GM23338 (cell line): ENCODE data around the gene GALC. TPM values are rescaled to one million over a fixed set of nuclear protein-coding genes. Genes with fewer than 3 reads are reported as not detected.

Experiments
- ATAC-seq: fragments of 200-7000 bp; cut with Tn5 transposase; 3 replicates; pipeline ENCODE4 v1.9.1; 2020
- DNase-seq: peaks from one replicate; pipeline ENCODE4 v3.0.0-alpha.2; 2015; ENCODE audit warnings: low spot score
- H2AFZ ChIP-seq: fragments of 200-600 bp; sonication (generic); 2 replicates; pipeline ENCODE4 v1.8.0; 2016; ENCODE audit warnings: antibody characterized with exemption, mild to moderate bottlenecking, moderate library complexity
- H3F3A ChIP-seq: fragments of 200-600 bp; sonication (generic); replicated peaks from 2 replicates; pipeline ENCODE4 v1.8.0; 2017; ENCODE audit warnings: antibody characterized with exemption, mixed run types, low read depth
- H3K27ac ChIP-seq: fragments of 200-600 bp; sonication (generic); 2 replicates; pipeline ENCODE4 v1.6.1; 2016; ENCODE audit warnings: low read depth
- H3K27me3 ChIP-seq: fragments of 200-600 bp; sonication (generic); 2 replicates; pipeline ENCODE4 v1.8.0; 2016; ENCODE audit warnings: mild to moderate bottlenecking, mixed run types, moderate library complexity; ENCODE audit not compliant: insufficient read depth
- H3K36me3 ChIP-seq: fragments of 200-600 bp; sonication (generic); 2 replicates; pipeline ENCODE4 v1.8.0; 2016; ENCODE audit warnings: mild to moderate bottlenecking; ENCODE audit not compliant: insufficient read depth
- H3K4me1 ChIP-seq: fragments of 200-600 bp; sonication (generic); 2 replicates; pipeline ENCODE4 v1.8.0; 2016; ENCODE audit warnings: mild to moderate bottlenecking, moderate library complexity; ENCODE audit not compliant: insufficient read depth
- H3K4me2 ChIP-seq: fragments of 200-600 bp; sonication (generic); 2 replicates; pipeline ENCODE4 v1.7.1; 2017; ENCODE audit warnings: mixed run types
- H3K4me3 ChIP-seq: fragments of 200-600 bp; sonication (generic); 2 replicates; pipeline ENCODE4 v1.6.1; 2016; ENCODE audit warnings: mixed run types
- H3K79me2 ChIP-seq: fragments of 200-600 bp; sonication (generic); replicated peaks from 2 replicates; pipeline ENCODE4 v1.8.0; 2017; ENCODE audit warnings: mild to moderate bottlenecking; ENCODE audit not compliant: insufficient read depth
- H3K9me2 ChIP-seq: fragments of 200-600 bp; sonication (generic); 2 replicates; pipeline ENCODE4 v1.8.0; 2017; ENCODE audit not compliant: insufficient read depth
- H4K20me1 ChIP-seq: fragments of 200-600 bp; sonication (generic); replicated peaks from 2 replicates; pipeline ENCODE4 v1.8.0; 2017; ENCODE audit warnings: mild to moderate bottlenecking; ENCODE audit not compliant: insufficient read depth
- H3K27ac Mint-ChIP-seq: 2 replicates; pipeline ENCODE4 v1.8.0; 2020; ENCODE audit warnings: inconsistent platforms, mild to moderate bottlenecking, moderate library complexity, mixed read lengths
- H3K27me3 Mint-ChIP-seq: 3 replicates; pipeline ENCODE4 v1.8.0; 2022; ENCODE audit warnings: low read depth, mild to moderate bottlenecking, moderate library complexity, mixed read lengths, inconsistent platforms; ENCODE audit not compliant: insufficient read depth, poor library complexity
- H3K36me3 Mint-ChIP-seq: 3 replicates; pipeline ENCODE4 v1.8.0; 2021; ENCODE audit warnings: low read depth, mild to moderate bottlenecking, inconsistent platforms, moderate library complexity, mixed read lengths
- H3K4me1 Mint-ChIP-seq: 3 replicates; pipeline ENCODE4 v1.8.0; 2020; ENCODE audit warnings: mild to moderate bottlenecking, inconsistent platforms, mixed read lengths
- H3K4me3 Mint-ChIP-seq: 3 replicates; pipeline ENCODE4 v1.8.0; 2021; ENCODE audit warnings: moderate library complexity, mild to moderate bottlenecking, inconsistent platforms, mixed read lengths
- H3K9me3 Mint-ChIP-seq: 3 replicates; pipeline ENCODE4 v1.8.0; 2020; ENCODE audit warnings: moderate library complexity, mild to moderate bottlenecking, inconsistent platforms, mixed read lengths
- CREB1 ChIP-seq: fragments of 250-450 bp; sonication (Bioruptor Pico); IDR thresholded peaks from 2 replicates; pipeline ENCODE4 v1.5.0; 2020; ENCODE audit warnings: low read depth, mild to moderate bottlenecking, moderate library complexity
- CTCF ChIP-seq, 2 experiments: fragments of 200-600 bp in 1 of 2; sonication (generic) in 1 of 2; conservative IDR thresholded peaks; 2 replicates each; pipeline versions ENCODE4 v1.5.1 to v1.6.1; 2016 to 2017; ENCODE audit warnings: antibody characterized with exemption in 2 of 2, low read depth in 2 of 2, mild to moderate bottlenecking in 2 of 2, moderate library complexity in 1 of 2
- EZH2phosphoT487 ChIP-seq: fragments of 200-600 bp; sonication (generic); IDR thresholded peaks from one replicate; pipeline ENCODE4 v1.8.1; 2018; ENCODE audit warnings: antibody characterized with exemption; ENCODE audit not compliant: unreplicated experiment
- JUNB ChIP-seq: IDR thresholded peaks from one replicate; pipeline ENCODE4 v1.6.1; 2016; ENCODE audit warnings: antibody characterized with exemption; ENCODE audit not compliant: unreplicated experiment
- POLR2AphosphoS5 ChIP-seq: IDR thresholded peaks from 2 replicates; pipeline ENCODE4 v1.6.1; 2016; ENCODE audit warnings: antibody characterized with exemption, low read depth
- REST ChIP-seq: IDR thresholded peaks from one replicate; pipeline ENCODE4 v1.6.1; 2018; ENCODE audit warnings: antibody characterized with exemption; ENCODE audit not compliant: unreplicated experiment
- STAT1 ChIP-seq: IDR thresholded peaks from one replicate; pipeline ENCODE4 v1.6.1; 2016; ENCODE audit warnings: antibody characterized with exemption; ENCODE audit not compliant: unreplicated experiment
- ZNF114 ChIP-seq: fragments of 250-450 bp; sonication (Bioruptor Pico); IDR thresholded peaks from 2 replicates; pipeline ENCODE4 v1.5.0; 2020; ENCODE audit warnings: mild to moderate bottlenecking, moderate library complexity
- ZNF331 ChIP-seq: fragments of 250-450 bp; sonication (Bioruptor Pico); IDR thresholded peaks from 2 replicates; pipeline ENCODE4 v1.5.0; 2020; ENCODE audit warnings: low read depth, mild to moderate bottlenecking, moderate library complexity
- ZNF462 ChIP-seq: fragments of 250-450 bp; sonication (Bioruptor Pico); IDR thresholded peaks from 2 replicates; pipeline ENCODE4 v1.5.0; 2020; ENCODE audit warnings: mild to moderate bottlenecking, moderate library complexity
- polyA plus RNA-seq: library from polyadenylated mRNA; unstranded; fragments of >200 nt; fragmentation: Nextera tagmentation; extraction: Ambion mirVana; gene quantifications from 2 replicates; pipeline ENCODE4 v1.2.1, GENCODE V29; 2016
- total RNA-seq: library from RNA; depleted of rRNA; stranded (reverse); fragments of >200 nt; shearing (Covaris generic); gene quantifications from 2 replicates; pipeline ENCODE4 v1.2.3, GENCODE V29; 2014

The GALC gene
- total and polyA plus RNA-seq, 2 experiments from 2014 or later = 3.4 to 12.9 TPM

GRCh38 chr14:88008039-88008742 lies 15.2 kb upstream of the GALC start (continued):
- TF ChIP-seq REST = no peak
- TF ChIP-seq ZNF331 (CRISPR knock-in tag) = no peak
- no peak for TF ChIP-seq EZH2phosphoT487
- no peak for TF ChIP-seq ZNF114
- no peak for TF ChIP-seq JUNB
- no peak for TF ChIP-seq STAT1
- no peak for TF ChIP-seq CTCF (conservative IDR thresholded peaks at IDR 0.05; ENCODE audit: low read depth in 2 of 2)
- no peak for TF ChIP-seq CREB1 (CRISPR knock-in tag)
- no peak for TF ChIP-seq POLR2AphosphoS5

- Mint-ChIP-seq H3K9me3 (no peaks in the 10 kb centered on the region), H3K27ac (no peak overlapping the region), H3K27me3 (no peaks in the 10 kb centered on the region), H3K36me3 (no peaks in the 10 kb centered on the region), H3K4me3 (no peak overlapping the region), H3K4me1 (peaks cover 4% of the 10 kb centered on the region; the same call in 2 of the 3 replicates)
- no peaks in the 10 kb centered on the region for H3F3A ChIP-seq
- H3K9me2 ChIP-seq = no peaks in the 10 kb centered on the region
- no peaks in the 10 kb centered on the region for H3K36me3 ChIP-seq
- no peak overlapping the region for H3K4me3 ChIP-seq
- no peak overlapping the region for H2AFZ ChIP-seq
- H3K4me2 ChIP-seq = no peak overlapping the region
- DNase-seq = no peak
- H3K27me3 ChIP-seq = no peaks in the 10 kb centered on the region
- no peak for ATAC-seq
- no peak overlapping the region for H3K27ac ChIP-seq
- no peaks in the 10 kb centered on the region for H3K79me2 ChIP-seq
- H3K4me1 ChIP-seq = no peaks in the 10 kb centered on the region
- H4K20me1 ChIP-seq = no peaks in the 10 kb centered on the region
- no peak for TF ChIP-seq CREB1 (CRISPR knock-in tag)
- TF ChIP-seq STAT1 = no peak
- TF ChIP-seq ZNF462 (CRISPR knock-in tag) = no peak
- TF ChIP-seq CTCF (conservative IDR thresholded peaks at IDR 0.05; ENCODE audit: low read depth in 2 of 2) = no peak
These were observed 14.6 kb upstream of the GALC start for GRCh38 chr14:88007608-88008007.
